ENCODE measurements around the gene SCGB1D1.

SCGB1D1 gene

DNA sequence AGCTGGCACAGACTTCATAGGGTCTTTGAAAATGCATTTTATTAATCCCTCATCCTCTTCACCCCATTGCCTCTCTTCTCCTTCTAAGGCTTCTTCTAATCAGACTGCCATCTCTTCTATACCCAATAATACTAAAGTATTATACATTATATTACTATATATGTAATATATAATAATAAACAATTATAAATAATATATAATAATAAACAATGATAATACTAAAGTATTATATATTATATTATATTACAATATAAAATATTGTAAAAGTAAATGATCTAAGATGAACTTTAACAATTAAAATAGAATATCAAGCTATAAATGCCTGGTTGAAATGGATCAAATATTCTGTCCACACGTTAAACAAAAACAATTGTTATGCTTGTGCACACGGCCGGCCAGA is 31.5 kb downstream of the SCGB1D1 start:
- no peak for DNase-seq (ENCODE audit: low read depth in 3 of 3, low spot score in 1 of 3)

DNA sequence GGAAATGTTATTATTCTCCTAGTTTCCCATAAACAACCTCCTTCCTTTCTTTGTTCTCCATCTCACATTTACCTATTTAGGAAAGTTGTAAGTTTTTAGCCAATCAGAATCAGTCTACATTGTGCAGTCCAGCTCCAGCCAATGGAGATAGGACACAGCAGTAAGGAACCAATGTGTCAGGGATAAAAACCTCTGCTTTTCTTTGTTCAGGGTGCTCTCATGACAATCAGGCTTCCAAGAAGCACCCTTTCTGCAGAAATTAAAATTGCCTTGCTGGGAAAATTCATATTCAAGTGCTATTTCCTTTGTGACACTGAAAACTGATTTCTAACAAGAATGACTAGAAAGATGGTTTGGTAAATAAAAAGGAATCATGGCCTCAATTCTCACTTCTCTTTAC is 33.1 kb downstream of the SCGB1D1 start:
- DNase-seq (ENCODE audit: low read depth in 3 of 3, low spot score in 1 of 3), result no peak

DNA sequence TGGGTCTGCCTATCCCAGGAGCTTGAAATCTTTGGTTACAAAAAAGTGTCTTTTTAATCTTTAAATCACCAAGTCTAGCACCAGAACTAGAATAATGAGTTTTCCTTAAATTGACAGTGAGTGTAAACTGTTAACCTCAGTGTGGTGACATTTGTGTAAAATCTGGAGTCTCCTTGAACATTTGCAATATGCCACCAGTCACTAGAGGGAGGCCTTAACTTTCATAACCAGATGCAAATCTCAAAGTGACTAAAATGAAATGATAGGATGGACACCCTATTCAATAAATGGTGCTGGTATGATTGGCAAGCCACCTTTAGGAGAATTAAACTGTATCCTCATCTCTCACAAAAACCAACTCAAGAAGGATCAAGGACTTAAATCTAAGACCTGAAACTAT is 43.7 kb downstream of the SCGB1D1 start:
- no peak for DNase-seq (ENCODE audit: low read depth in 3 of 3, low spot score in 1 of 3)

DNA sequence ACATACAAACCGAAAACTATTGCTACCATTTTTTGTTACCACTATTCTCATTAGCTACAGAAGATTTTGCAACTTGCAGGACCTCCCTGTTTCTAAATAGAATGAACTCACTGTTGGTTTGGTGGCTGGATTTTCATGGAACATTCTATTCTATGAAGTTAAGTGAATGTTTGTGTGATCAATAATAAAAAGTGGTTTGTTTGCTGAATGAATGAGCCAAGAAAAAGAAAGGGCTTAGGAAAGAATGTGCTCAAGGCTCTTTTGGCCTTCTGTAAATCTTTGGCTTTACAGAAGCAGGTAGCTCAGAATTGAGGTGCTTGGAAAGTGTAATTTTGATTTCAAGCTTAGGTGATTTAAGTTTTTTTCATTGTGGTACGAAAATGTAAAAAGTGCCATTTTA is 46.2 kb downstream of the SCGB1D1 start:
- no peak for DNase-seq (ENCODE audit: low read depth in 3 of 3, low spot score in 1 of 3)

DNA sequence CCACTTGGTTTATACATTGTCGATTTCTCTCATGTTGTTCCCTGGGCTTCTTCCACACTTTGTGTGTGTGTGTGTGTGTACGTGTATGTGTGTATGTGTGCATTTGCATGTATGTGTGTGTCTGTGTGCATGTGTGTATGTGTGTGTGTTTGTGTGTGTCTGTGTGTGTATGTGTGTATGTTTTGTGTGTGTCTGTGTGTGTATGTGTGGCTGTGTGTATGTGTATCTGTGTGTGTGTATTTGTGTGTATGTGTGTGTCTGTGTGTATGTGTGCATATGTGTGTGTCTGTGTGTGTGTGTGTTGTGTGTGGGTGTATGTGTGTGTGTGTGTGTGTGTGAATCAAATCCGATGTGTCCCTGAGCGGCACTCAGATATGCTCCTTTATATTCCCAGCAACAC is 47.5 kb downstream of the SCGB1D1 start:
- DNase-seq (ENCODE audit: low read depth in 3 of 3, low spot score in 1 of 3), result no peak

DNA sequence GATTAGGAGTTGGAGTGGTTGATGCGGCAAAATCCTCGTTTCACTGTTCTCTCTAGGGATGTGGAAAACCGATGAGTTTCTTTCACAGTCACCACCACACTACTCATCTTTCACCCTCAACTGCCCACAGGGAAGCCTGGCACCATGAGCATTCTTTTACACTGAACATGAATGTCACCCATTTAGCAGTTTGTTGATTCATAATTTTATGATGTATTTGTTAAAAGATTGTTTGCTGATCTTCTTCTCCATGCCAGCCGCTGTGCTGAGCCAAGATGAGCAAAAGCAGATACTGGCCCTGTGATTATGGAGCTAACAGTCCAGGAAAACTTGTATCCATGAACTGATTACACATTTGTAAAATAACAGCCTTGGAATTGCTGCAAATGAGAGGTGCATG is 48.1 kb downstream of the SCGB1D1 start:
- no peak for DNase-seq (ENCODE audit: low read depth in 3 of 3, low spot score in 1 of 3)

DNA sequence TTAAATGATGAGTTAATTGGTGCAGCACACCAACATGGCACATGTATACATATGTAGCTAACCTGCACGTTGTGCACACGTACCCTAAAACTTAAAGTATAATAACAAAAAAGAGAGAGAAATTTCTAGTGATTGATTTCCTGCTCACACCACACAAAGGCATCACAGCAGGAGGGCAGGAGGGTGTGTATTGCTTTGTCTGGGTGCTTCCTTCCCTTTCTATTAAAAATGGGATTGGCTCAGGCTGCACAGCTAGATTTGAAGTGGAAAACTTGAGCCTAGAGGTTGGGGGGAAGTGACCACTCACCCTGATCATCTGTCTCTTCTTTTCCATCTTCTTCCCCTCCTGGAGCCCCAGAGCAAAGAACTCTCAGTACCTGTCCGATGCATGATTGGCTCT is 51.1 kb downstream of the SCGB1D1 start:
- DNase-seq (ENCODE audit: low read depth in 3 of 3, low spot score in 1 of 3), result no peak

DNA sequence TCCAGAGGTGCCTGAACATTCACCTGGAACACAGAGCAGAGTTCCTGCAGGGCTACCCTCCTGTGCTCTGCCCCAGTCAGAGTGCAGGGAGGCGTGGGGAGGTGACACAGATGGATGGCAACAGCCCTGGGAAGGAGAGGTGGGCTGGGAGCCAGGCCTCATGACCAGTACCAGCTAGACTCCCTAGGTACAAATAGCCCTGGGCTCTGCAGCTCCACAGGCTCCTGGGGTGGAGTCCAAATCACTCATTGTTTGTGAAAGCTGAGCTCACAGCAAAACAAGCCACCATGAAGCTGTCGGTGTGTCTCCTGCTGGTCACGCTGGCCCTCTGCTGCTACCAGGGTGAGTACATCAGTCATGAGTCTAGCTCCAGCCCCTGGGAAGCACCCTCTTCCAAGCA is 52.0 kb downstream of the SCGB1D1 start, which contains the start of gene SCGB1D2:
SCGB1D2 (plus strand) TSS at position 219 of the 400 bp plus-strand sequence; CDS start at position 288, 69 bp downstream.
- DNase-seq (ENCODE audit: low read depth in 3 of 3, low spot score in 1 of 3), result no peak
